MM.1S (cell line): ENCODE data around the gene MS4A18.

Experiments used
- DNase-seq: peaks from one replicate; pipeline ENCODE4 v3.0.0-alpha.2; 2015
- H2AFZ ChIP-seq: fragments of 300-600 bp; sonication (generic); 2 replicates; pipeline ENCODE4 v1.6.0; 2016; ENCODE audit warnings: antibody characterized with exemption, low read length
- H3F3A ChIP-seq: fragments of 300-600 bp; sonication (generic); 2 replicates; pipeline ENCODE4 v1.6.1; 2016; ENCODE audit warnings: mild to moderate bottlenecking, antibody characterized with exemption, low read length, moderate library complexity, mixed read lengths; ENCODE audit not compliant: insufficient read depth
- H3K27ac ChIP-seq: fragments of 300-600 bp; sonication (generic); 2 replicates; pipeline ENCODE4 v1.5.1; 2016; ENCODE audit warnings: mild to moderate bottlenecking, low read length
- H3K27me3 ChIP-seq: fragments of 300-600 bp; sonication (generic); replicated peaks from 2 replicates; pipeline ENCODE4 v1.6.0; 2016; ENCODE audit warnings: low read length; ENCODE audit not compliant: insufficient read depth
- H3K36me3 ChIP-seq: fragments of 300-600 bp; sonication (generic); replicated peaks from 2 replicates; pipeline ENCODE4 v1.6.1; 2016; ENCODE audit warnings: mild to moderate bottlenecking, low read length, mixed read lengths; ENCODE audit not compliant: insufficient read depth
- H3K4me1 ChIP-seq: fragments of 300-600 bp; sonication (generic); 2 replicates; pipeline ENCODE4 v1.6.1; 2016; ENCODE audit warnings: low read length, mixed read lengths
- H3K4me2 ChIP-seq: fragments of 300-600 bp; sonication (generic); 2 replicates; pipeline ENCODE4 v1.6.0; 2016; ENCODE audit warnings: low read depth, low read length
- H3K4me3 ChIP-seq: fragments of 300-600 bp; sonication (generic); 2 replicates; pipeline ENCODE4 v1.5.1; 2016; ENCODE audit warnings: low read length, mixed read lengths
- H3K79me2 ChIP-seq: fragments of 300-600 bp; sonication (generic); 2 replicates; pipeline ENCODE4 v1.6.1; 2016; ENCODE audit warnings: mixed run types, low read length, mixed read lengths
- H3K9ac ChIP-seq: fragments of 300-600 bp; sonication (generic); 2 replicates; pipeline ENCODE4 v1.6.1; 2016; ENCODE audit warnings: low read length, mixed read lengths
- H3K9me2 ChIP-seq: fragments of 300-600 bp; sonication (generic); replicated peaks from 2 replicates; pipeline ENCODE4 v1.6.1; 2016; ENCODE audit warnings: mild to moderate bottlenecking, low read length, mixed read lengths; ENCODE audit not compliant: insufficient read depth
- H3K9me3 ChIP-seq: fragments of 300-600 bp; sonication (generic); replicated peaks from 2 replicates; pipeline ENCODE4 v1.6.1; 2016; ENCODE audit warnings: mild to moderate bottlenecking, low read length, mixed read lengths; ENCODE audit not compliant: insufficient read depth
- H4K20me1 ChIP-seq: fragments of 300-600 bp; sonication (generic); 2 replicates; pipeline ENCODE4 v1.6.1; 2016; ENCODE audit warnings: mild to moderate bottlenecking, low read length, moderate library complexity, mixed read lengths; ENCODE audit not compliant: insufficient read depth
- EZH2 ChIP-seq: fragments of 300-600 bp; sonication (generic); optimal IDR thresholded peaks from 2 replicates; pipeline ENCODE3; 2017; ENCODE audit warnings: low read depth, mild to moderate bottlenecking, antibody characterized with exemption, low read length, mixed read lengths
- EZH2phosphoT487 ChIP-seq: fragments of 300-600 bp; sonication (generic); IDR thresholded peaks from 2 replicates; pipeline ENCODE4 v1.6.1; 2018; ENCODE audit warnings: antibody characterized with exemption, low read length
- TF ChIP-seq, protein P1 (sequence below): fragments of 300-600 bp; sonication (generic); IDR thresholded peaks from 2 replicates; pipeline ENCODE4 v1.5.1; 2016; ENCODE audit warnings: antibody characterized with exemption, low read length, mixed read lengths

Gene MS4A18

DNA sequence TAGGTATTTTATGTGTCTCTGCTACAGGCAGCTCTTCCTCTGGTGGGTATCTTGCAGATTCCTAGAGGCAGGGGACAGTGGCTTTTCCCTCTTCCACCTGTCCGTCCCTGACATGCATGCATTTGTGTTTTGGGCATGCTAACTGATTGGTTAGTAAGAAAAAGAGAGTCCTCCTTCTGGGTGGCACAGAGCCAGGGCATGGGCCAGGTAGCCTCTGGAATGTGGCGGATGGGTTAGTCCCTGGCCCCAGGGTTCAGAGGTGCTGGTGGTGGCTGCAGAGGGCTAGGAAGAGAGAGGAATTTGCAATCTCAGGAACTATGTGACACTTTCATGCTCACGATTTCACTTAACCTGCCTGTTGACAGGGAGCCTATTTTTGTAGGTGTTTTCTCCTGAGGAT, 26.4 kb downstream of the MS4A18 start:
- Histone ChIP-seq H3K4me3 (no peak overlapping the region), H3K9me2 (no peaks in the 10 kb centered on the region), H2AFZ (no peak overlapping the region), H3K36me3 (no peaks in the 10 kb centered on the region), H3K27ac (no peak overlapping the region), H3K9ac (no peak overlapping the region), H3K4me2 (no peak overlapping the region), H3K9me3 (no peaks in the 10 kb centered on the region), H3K4me1 (peaks cover 4% of the 10 kb centered on the region), H3K27me3 (no peaks in the 10 kb centered on the region), H3K79me2 (no peaks in the 10 kb centered on the region), H3F3A (no peaks in the 10 kb centered on the region; the same call in 1 of the 2 replicates), H4K20me1 (no peaks in the 10 kb centered on the region)
- TF ChIP-seq, protein P1, sequence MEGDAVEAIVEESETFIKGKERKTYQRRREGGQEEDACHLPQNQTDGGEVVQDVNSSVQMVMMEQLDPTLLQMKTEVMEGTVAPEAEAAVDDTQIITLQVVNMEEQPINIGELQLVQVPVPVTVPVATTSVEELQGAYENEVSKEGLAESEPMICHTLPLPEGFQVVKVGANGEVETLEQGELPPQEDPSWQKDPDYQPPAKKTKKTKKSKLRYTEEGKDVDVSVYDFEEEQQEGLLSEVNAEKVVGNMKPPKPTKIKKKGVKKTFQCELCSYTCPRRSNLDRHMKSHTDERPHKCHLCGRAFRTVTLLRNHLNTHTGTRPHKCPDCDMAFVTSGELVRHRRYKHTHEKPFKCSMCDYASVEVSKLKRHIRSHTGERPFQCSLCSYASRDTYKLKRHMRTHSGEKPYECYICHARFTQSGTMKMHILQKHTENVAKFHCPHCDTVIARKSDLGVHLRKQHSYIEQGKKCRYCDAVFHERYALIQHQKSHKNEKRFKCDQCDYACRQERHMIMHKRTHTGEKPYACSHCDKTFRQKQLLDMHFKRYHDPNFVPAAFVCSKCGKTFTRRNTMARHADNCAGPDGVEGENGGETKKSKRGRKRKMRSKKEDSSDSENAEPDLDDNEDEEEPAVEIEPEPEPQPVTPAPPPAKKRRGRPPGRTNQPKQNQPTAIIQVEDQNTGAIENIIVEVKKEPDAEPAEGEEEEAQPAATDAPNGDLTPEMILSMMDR: no peak
- no peak for TF ChIP-seq EZH2
- TF ChIP-seq EZH2phosphoT487: no peak
- no peak for DNase-seq

DNA sequence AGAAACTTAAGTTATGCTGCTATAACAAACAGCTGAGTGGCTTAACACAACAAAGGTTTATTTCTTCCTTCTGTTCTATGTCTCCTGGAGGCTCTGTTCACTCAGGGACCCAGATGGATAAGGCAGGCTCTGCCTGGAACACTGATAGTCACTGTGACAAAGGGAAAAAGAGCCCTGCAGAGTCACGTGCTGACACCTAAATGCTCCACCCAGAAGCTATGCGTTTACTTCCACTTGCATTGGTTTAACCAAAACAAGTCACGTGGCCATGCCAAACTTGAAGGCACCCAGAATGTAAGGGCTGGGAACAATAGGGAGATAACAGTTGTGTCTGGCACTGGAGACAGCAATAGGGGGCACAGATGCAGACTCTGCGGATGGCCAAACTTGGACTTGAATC, 28.8 kb downstream of the MS4A18 start:
- Histone ChIP-seq H3K4me1 (peaks cover 15% of the 10 kb centered on the region), H3K9me2 (no peaks in the 10 kb centered on the region), H4K20me1 (no peaks in the 10 kb centered on the region), H3K27ac (no peak overlapping the region), H2AFZ (no peak overlapping the region), H3K9ac (no peak overlapping the region), H3F3A (no peaks in the 10 kb centered on the region; the same call in none of the 2 replicates), H3K36me3 (no peaks in the 10 kb centered on the region), H3K9me3 (no peaks in the 10 kb centered on the region), H3K27me3 (no peaks in the 10 kb centered on the region), H3K4me2 (no peak overlapping the region), H3K4me3 (no peak overlapping the region), H3K79me2 (no peaks in the 10 kb centered on the region)
- no peak for DNase-seq
- TF ChIP-seq EZH2phosphoT487 (no peak), EZH2 (no peak)
- TF ChIP-seq, protein P1: no peak

DNA sequence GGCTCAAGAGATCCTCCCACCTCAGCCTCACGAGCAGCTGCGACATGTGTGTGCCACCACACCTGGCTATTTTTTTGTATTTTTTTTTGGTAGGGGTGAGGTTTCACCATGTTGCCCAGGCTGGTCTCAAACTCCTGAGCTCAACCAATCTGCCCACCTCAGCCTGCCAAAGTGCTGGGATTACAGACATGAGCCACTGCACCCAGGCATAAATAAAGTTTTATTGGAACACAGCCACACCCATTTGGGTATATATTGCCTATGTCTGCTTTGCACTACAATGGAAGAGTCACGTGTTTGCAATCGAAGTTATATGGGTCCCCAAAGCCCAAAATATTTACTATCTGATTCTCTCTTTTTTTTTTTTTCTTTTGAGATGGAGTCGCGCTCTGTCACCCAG, 30.4 kb downstream of the MS4A18 start:
- no peaks in the 10 kb centered on the region for H3K79me2 ChIP-seq
- no peaks in the 10 kb centered on the region for H3K27me3 ChIP-seq
- H3K9me2 ChIP-seq: no peaks in the 10 kb centered on the region
- no peaks in the 10 kb centered on the region for H4K20me1 ChIP-seq
- no peaks in the 10 kb centered on the region for H3K36me3 ChIP-seq
- TF ChIP-seq EZH2phosphoT487 (no peak), EZH2 (no peak)
- TF ChIP-seq, protein P1: no peak
- H3K4me1 ChIP-seq: peaks cover 15% of the 10 kb centered on the region
- no peaks in the 10 kb centered on the region for H3K9me3 ChIP-seq
- H3K27ac ChIP-seq: no peak overlapping the region
- no peak overlapping the region for H3K9ac ChIP-seq
- no peak overlapping the region for H2AFZ ChIP-seq
- no peak overlapping the region for H3K4me3 ChIP-seq
- H3F3A ChIP-seq: no peaks in the 10 kb centered on the region; the same call in none of the 2 replicates
- no peak overlapping the region for H3K4me2 ChIP-seq
- no peak for DNase-seq
